Loucy (cell line): Measurements from ENCODE around the gene RGS5.

Source experiments
- H2AFZ ChIP-seq: fragments of 200-600 bp; sonication (generic); 2 replicates; pipeline ENCODE4 v1.6.0; 2016; ENCODE audit warnings: antibody characterized with exemption, mild to moderate bottlenecking, low read length, moderate library complexity
- H3F3A ChIP-seq: fragments of 200-600 bp; 2 replicates; pipeline ENCODE4 v1.6.0; 2016; ENCODE audit warnings: antibody characterized with exemption, low read depth, mild to moderate bottlenecking
- H3K27me3 ChIP-seq: fragments of 200-600 bp; sonication (generic); 2 replicates; pipeline ENCODE4 v1.6.1; 2014; ENCODE audit warnings: low read length, mild to moderate bottlenecking; ENCODE audit not compliant: insufficient read depth, poor library complexity, severe bottlenecking
- H3K36me3 ChIP-seq: fragments of 200-600 bp; sonication (generic); 2 replicates; pipeline ENCODE4 v1.6.1; 2016; ENCODE audit warnings: low read length; ENCODE audit not compliant: insufficient read depth
- H3K4me1 ChIP-seq: fragments of 200-600 bp; sonication (generic); 2 replicates; pipeline ENCODE4 v1.5.1; 2014; ENCODE audit warnings: low read length, mild to moderate bottlenecking; ENCODE audit not compliant: insufficient read depth, poor library complexity, severe bottlenecking
- H3K4me2 ChIP-seq: fragments of 200-600 bp; sonication (generic); 2 replicates; pipeline ENCODE4 v1.6.0; 2014; ENCODE audit warnings: antibody characterized with exemption, low read length, low read depth, mild to moderate bottlenecking; ENCODE audit not compliant: poor library complexity, severe bottlenecking
- H3K4me3 ChIP-seq: fragments of 200-600 bp; sonication (generic); 2 replicates; pipeline ENCODE4 v1.5.1; 2014; ENCODE audit warnings: low read length, mild to moderate bottlenecking, mixed read lengths; ENCODE audit not compliant: poor library complexity, severe bottlenecking
- H3K79me2 ChIP-seq: fragments of 200-600 bp; sonication (generic); 2 replicates; pipeline ENCODE4 v1.6.1; 2014; ENCODE audit warnings: low read length; ENCODE audit not compliant: insufficient read depth
- H3K9ac ChIP-seq: fragments of 200-600 bp; sonication (generic); 2 replicates; pipeline ENCODE4 v1.6.0; 2014; ENCODE audit warnings: mild to moderate bottlenecking, low read depth, low read length, moderate library complexity; ENCODE audit not compliant: poor library complexity, severe bottlenecking
- H3K9me2 ChIP-seq: fragments of 200-600 bp; sonication (generic); replicated peaks from 2 replicates; pipeline ENCODE4 v1.6.1; 2016; ENCODE audit warnings: low read depth, low read length, mixed read lengths
- H3K9me3 ChIP-seq: fragments of 200-600 bp; sonication (generic); 2 replicates; pipeline ENCODE4 v1.6.1; 2014; ENCODE audit warnings: mild to moderate bottlenecking, antibody characterized with exemption, low read length, low read depth; ENCODE audit not compliant: insufficient read depth
- H4K20me1 ChIP-seq: fragments of 200-600 bp; sonication (generic); 2 replicates; pipeline ENCODE4 v1.6.0; 2014; ENCODE audit warnings: antibody characterized with exemption, low read length, mild to moderate bottlenecking; ENCODE audit not compliant: insufficient read depth, poor library complexity, severe bottlenecking
- EZH2phosphoT487 ChIP-seq: fragments of 200-600 bp; IDR thresholded peaks from 2 replicates; pipeline ENCODE4 v1.6.1; 2018; ENCODE audit warnings: antibody characterized with exemption, mild to moderate bottlenecking, moderate library complexity, borderline replicate concordance
- TF ChIP-seq, protein P1 (sequence below): fragments of 200-600 bp; sonication (generic); conservative IDR thresholded peaks from 2 replicates; pipeline ENCODE4 v1.5.1; 2014; ENCODE audit warnings: mild to moderate bottlenecking, antibody characterized with exemption, low read length

The RGS5 gene

DNA sequence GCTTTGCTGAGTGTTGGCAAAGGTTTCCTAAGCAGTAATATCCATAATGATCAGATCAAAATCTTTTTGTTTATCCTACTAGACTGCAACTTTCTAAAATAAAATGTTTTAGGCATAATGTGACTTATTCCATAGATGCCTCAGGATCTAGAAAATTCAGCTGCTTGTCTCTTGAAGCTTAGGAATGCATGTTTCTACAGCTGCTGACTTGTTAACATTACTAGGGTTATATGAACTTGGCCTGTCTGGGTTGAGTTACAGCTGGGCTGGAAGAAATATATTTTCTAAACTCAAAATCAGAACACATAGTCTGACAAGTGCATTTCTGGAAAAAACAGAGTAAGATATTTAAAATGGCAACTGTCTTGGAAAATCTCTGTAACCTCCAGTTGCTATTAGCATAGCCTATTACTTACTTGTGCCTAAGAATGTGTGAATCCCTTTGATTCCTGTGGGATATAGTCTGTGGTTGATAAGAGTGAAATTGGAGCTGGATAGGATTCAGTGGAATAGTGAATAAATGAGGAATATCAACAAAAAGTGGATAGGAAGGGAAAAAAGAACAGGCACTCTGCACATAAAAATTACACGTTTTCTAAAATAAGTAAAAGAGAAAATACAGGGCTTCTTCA lies 72.4 kb downstream of the RGS5 start:
- no peak overlapping the region for H3K4me2 ChIP-seq
- H3K27me3 ChIP-seq, result no peaks in the 10 kb centered on the region
- no peak for TF ChIP-seq EZH2phosphoT487
- no peaks in the 10 kb centered on the region for H3K4me1 ChIP-seq
- no peaks in the 10 kb centered on the region for H3K79me2 ChIP-seq
- H3K9me2 ChIP-seq, result no peaks in the 10 kb centered on the region
- H3K9ac ChIP-seq, result no peak overlapping the region
- H3K36me3 ChIP-seq, result no peaks in the 10 kb centered on the region
- H2AFZ ChIP-seq, result no peak overlapping the region
- H3F3A ChIP-seq, result no peaks in the 10 kb centered on the region
- H3K4me3 ChIP-seq, result no peak overlapping the region
- no peaks in the 10 kb centered on the region for H3K9me3 ChIP-seq
- no peaks in the 10 kb centered on the region for H4K20me1 ChIP-seq

DNA sequence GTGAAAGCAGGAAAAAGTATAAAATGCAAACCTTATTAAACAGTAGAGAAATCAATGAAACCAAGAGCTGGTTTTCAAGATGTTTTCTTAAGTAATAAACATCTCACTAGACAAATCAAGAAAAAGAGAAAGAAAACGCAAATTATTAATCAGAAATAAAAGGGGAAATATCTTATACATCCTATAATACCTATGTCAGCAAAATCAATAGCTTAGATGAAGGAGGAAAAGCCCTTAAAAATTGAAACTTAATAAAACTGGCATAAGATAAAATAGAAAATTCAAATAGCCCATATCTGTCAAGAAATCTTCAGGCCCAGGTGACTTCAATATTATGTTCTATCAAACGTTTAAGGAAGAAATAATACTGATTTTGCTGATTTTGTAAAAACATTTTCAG lies 74.4 kb downstream of the RGS5 start:
- H3K9ac ChIP-seq, result no peak overlapping the region
- no peak overlapping the region for H3K4me2 ChIP-seq
- H3K9me2 ChIP-seq, result no peaks in the 10 kb centered on the region
- no peaks in the 10 kb centered on the region for H3K79me2 ChIP-seq
- H3K4me3 ChIP-seq, result no peak overlapping the region
- no peaks in the 10 kb centered on the region for H3K9me3 ChIP-seq
- no peak for TF ChIP-seq EZH2phosphoT487
- TF ChIP-seq, protein P1, sequence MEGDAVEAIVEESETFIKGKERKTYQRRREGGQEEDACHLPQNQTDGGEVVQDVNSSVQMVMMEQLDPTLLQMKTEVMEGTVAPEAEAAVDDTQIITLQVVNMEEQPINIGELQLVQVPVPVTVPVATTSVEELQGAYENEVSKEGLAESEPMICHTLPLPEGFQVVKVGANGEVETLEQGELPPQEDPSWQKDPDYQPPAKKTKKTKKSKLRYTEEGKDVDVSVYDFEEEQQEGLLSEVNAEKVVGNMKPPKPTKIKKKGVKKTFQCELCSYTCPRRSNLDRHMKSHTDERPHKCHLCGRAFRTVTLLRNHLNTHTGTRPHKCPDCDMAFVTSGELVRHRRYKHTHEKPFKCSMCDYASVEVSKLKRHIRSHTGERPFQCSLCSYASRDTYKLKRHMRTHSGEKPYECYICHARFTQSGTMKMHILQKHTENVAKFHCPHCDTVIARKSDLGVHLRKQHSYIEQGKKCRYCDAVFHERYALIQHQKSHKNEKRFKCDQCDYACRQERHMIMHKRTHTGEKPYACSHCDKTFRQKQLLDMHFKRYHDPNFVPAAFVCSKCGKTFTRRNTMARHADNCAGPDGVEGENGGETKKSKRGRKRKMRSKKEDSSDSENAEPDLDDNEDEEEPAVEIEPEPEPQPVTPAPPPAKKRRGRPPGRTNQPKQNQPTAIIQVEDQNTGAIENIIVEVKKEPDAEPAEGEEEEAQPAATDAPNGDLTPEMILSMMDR, result no peak
- H3K4me1 ChIP-seq, result no peaks in the 10 kb centered on the region
- H4K20me1 ChIP-seq, result no peaks in the 10 kb centered on the region
- H3K27me3 ChIP-seq, result no peaks in the 10 kb centered on the region
- no peaks in the 10 kb centered on the region for H3K36me3 ChIP-seq
- H2AFZ ChIP-seq, result no peak overlapping the region
- no peaks in the 10 kb centered on the region for H3F3A ChIP-seq

DNA sequence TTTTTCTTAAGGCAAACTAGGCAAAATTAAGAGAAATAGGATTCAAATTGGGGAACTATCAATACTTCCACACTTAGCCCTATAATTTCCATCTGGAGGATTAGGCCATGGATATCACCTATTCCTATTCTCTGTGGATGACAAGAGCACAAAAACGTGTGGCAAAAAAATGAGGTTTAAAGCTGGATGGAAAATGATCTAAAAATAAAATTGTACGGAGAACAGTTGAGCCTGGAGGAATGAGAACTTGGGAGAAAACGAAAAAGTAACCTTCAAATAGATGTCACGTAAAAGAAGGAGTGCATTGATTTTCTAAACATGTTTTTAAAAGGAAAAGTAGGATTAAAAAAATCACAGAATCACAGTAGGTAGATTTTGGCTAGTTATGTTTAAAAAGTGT lies 77.9 kb downstream of the RGS5 start:
- Histone ChIP-seq H3K9me3 (no peaks in the 10 kb centered on the region), H2AFZ (no peak overlapping the region), H3K4me1 (peaks cover 7% of the 10 kb centered on the region), H3K9me2 (no peaks in the 10 kb centered on the region), H3K79me2 (no peaks in the 10 kb centered on the region), H3K4me3 (no peak overlapping the region), H3K4me2 (no peak overlapping the region), H3K27me3 (no peaks in the 10 kb centered on the region), H3K36me3 (no peaks in the 10 kb centered on the region), H4K20me1 (no peaks in the 10 kb centered on the region), H3F3A (no peaks in the 10 kb centered on the region), H3K9ac (no peak overlapping the region)
- no peak for TF ChIP-seq EZH2phosphoT487
- TF ChIP-seq, protein P1, result no peak

DNA sequence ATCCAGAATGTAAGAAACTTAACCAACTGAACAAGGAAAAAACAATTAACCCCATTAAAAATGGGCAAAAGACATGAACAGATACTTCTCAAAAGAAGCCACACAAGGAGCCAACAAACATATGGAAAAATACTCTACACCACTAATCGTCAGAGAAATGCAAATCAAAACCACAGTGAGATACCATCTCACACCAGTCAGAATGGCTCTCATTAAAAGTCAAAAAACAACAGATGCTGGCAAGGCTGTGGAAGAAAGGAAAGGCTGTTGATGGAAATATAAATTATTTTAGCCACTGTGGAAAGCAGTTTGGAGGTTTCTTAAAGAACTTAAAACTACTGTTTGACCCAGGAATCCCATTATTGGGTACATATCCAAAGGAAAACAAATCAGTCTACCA lies 82.3 kb downstream of the RGS5 start:
- Histone ChIP-seq H3K79me2 (no peaks in the 10 kb centered on the region), H3K9ac (no peak overlapping the region), H4K20me1 (no peaks in the 10 kb centered on the region), H2AFZ (0 out of 2 replicates have a peak overlapping the region, but pooled peaks have one; percentile 32), H3K36me3 (no peaks in the 10 kb centered on the region), H3K9me2 (no peaks in the 10 kb centered on the region), H3K9me3 (no peaks in the 10 kb centered on the region), H3K4me2 (no peak overlapping the region), H3F3A (no peaks in the 10 kb centered on the region), H3K4me1 (peaks cover 7% of the 10 kb centered on the region), H3K4me3 (no peak overlapping the region), H3K27me3 (no peaks in the 10 kb centered on the region)
- TF ChIP-seq, protein P1, result no peak
- no peak for TF ChIP-seq EZH2phosphoT487
